Natural killer cell (primary cell): Measurements from ENCODE around the gene LIG3. TPM values are rescaled to one million over a fixed set of nuclear protein-coding genes. Genes with fewer than 3 reads are reported as not detected.
A peak's percentile ranks its signal among the peaks of the same experiment; 100 is the strongest.

ENCODE experiments used
- ATAC-seq, 3 donors: fragments of 150-1000 bp in 2 of 3; fragments of 200-7000 bp in 1 of 3; cut with Tn5 transposase; 1 replicate in 1 of 3; 2 replicates in 2 of 3; pipeline ENCODE4 v1.10.0; 2021; ENCODE audit warnings: mild to moderate bottlenecking in 2 of 3, moderate library complexity in 2 of 3
- DNase-seq, 2 donors: peaks; one replicate each; pipeline versions ENCODE4 v3.0.0 to v3.0.0-alpha.2; 2013 to 2021; ENCODE audit warnings: mixed read lengths in 1 of 2
- H3K27ac ChIP-seq: one replicate; pipeline ENCODE4 v1.5.1; 2013; ENCODE audit warnings: mild to moderate bottlenecking, low read length
- H3K27me3 ChIP-seq: one replicate; pipeline ENCODE4 v1.6.1; 2013; ENCODE audit warnings: low read length; ENCODE audit not compliant: control insufficient read depth, insufficient read depth
- H3K36me3 ChIP-seq: one replicate; pipeline ENCODE4 v1.6.1; 2013; ENCODE audit warnings: low read length; ENCODE audit not compliant: control insufficient read depth, insufficient read depth
- H3K4me1 ChIP-seq: one replicate; pipeline ENCODE4 v1.6.1; 2013; ENCODE audit warnings: low read length; ENCODE audit not compliant: control insufficient read depth, insufficient read depth
- H3K4me3 ChIP-seq: one replicate; pipeline ENCODE4 v1.5.1; 2013; ENCODE audit warnings: low read length
- H3K9me3 ChIP-seq: one replicate; pipeline ENCODE4 v1.6.1; 2013; ENCODE audit warnings: low read length; ENCODE audit not compliant: control insufficient read depth, insufficient read depth
- H3K27ac Mint-ChIP-seq, 2 donors: one replicate each; pipeline ENCODE4 v1.8.0; 2022; ENCODE audit warnings: mild to moderate bottlenecking in 2 of 2, mixed read lengths in 2 of 2, moderate library complexity in 1 of 2
- H3K27me3 Mint-ChIP-seq, 2 donors: one replicate each; pipeline ENCODE4 v1.8.0; 2022; ENCODE audit warnings: low read depth in 2 of 2, mixed read lengths in 2 of 2
- H3K36me3 Mint-ChIP-seq: one replicate; pipeline ENCODE4 v1.8.0; 2022; ENCODE audit warnings: mixed read lengths
- H3K4me1 Mint-ChIP-seq, 2 donors: one replicate each; pipeline ENCODE4 v1.8.0; 2022; ENCODE audit warnings: mixed read lengths in 2 of 2
- H3K4me3 Mint-ChIP-seq: one replicate; pipeline ENCODE4 v1.8.0; 2022; ENCODE audit warnings: mild to moderate bottlenecking, moderate library complexity, mixed read lengths
- H3K9me3 Mint-ChIP-seq, 2 donors: one replicate each; pipeline ENCODE4 v1.8.0; 2022; ENCODE audit warnings: mixed read lengths in 2 of 2
- CTCF ChIP-seq: fragments of 200-600 bp; IDR thresholded peaks from one replicate; pipeline ENCODE4 v1.8.0; 2022; ENCODE audit warnings: antibody characterized with exemption
- WGBS: methylation state at CpG from one replicate; pipeline ENCODE4 v1.1.7; 2013; ENCODE audit warnings: missing lambda C conversion rate; ENCODE audit not compliant: insufficient coverage; 5-methylcytosine and 5-hydroxymethylcytosine counted together
- intact Hi-C: fragments of 100-400 bp; cut with micrococcal nuclease; formaldehyde crosslinking; loops from one replicate; pipeline ENCODE4 v1.14.2; 2022
- total RNA-seq, 4 donors: library from RNA; stranded (reverse); fragments of 120-200 nt in 1 of 4; gene quantifications; one replicate each; pipeline versions ENCODE4 v1.2.3 to v1.2.4, GENCODE V29; 2013 to 2022

Gene LIG3
- total RNA-seq, 3 donors from 2014 or later (not counting 1 experiment from before 2014, with no cell fraction given) = 70.2 to 83.7 (median 72.0) TPM

DNA sequence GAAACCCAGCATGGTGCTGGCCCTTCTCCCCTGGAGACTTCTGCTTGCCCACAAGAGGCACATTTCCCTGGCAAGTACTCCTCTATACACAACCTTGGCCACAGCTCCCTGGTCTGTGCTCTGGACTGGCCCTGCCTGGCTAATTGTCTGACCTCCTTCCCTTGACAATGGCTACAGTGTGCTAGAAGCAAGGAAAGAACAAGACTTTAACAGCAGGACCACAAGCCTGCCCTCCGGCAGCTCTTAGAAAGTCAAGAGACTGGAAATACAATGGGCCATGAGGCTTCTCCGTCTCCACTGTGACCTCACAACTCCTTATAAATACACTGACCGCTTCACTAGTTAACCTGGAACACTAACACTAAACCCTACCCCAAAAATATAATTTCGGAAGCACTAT is 36.7 kb downstream of the LIG3 start:
- Mint-ChIP-seq H3K4me3 (no peak overlapping the region), H3K27me3 (no peaks in the 10 kb centered on the region), H3K4me1 (peaks cover 12 to 19% of the 10 kb centered on the region in 2 donors), H3K36me3 (no peaks in the 10 kb centered on the region), H3K27ac (peak overlapping the region in 1 of 2 donors; percentile 51), H3K9me3 (no peaks in the 10 kb centered on the region)
- no peak overlapping the region for H3K4me3 ChIP-seq
- intact Hi-C loops = no loop called here
- H3K9me3 ChIP-seq = no peaks in the 10 kb centered on the region
- H3K36me3 ChIP-seq = peaks cover 72% of the 10 kb centered on the region
- H3K4me1 ChIP-seq = peaks cover 7% of the 10 kb centered on the region
- DNase-seq (no peak), ATAC-seq (no peak)
- H3K27ac ChIP-seq = no peak overlapping the region
- WGBS = over 99% methylated on average over 4 of the region's 4 CpGs
- no peaks in the 10 kb centered on the region for H3K27me3 ChIP-seq
- no peak for TF ChIP-seq CTCF

- DNase-seq (no peak), ATAC-seq (no peak)
- no peak for TF ChIP-seq CTCF
- Mint-ChIP-seq H3K27me3 (no peaks in the 10 kb centered on the region), H3K4me3 (no peak overlapping the region), H3K9me3 (no peaks in the 10 kb centered on the region), H3K4me1 (peaks cover 30 to 37% of the 10 kb centered on the region in 2 donors), H3K36me3 (no peaks in the 10 kb centered on the region), H3K27ac (peak overlapping the region in 1 of 2 donors; percentile 22)
- Histone ChIP-seq H3K36me3 (peaks cover 56% of the 10 kb centered on the region), H3K4me1 (peaks cover 23% of the 10 kb centered on the region), H3K27me3 (no peaks in the 10 kb centered on the region), H3K9me3 (no peaks in the 10 kb centered on the region), H3K4me3 (no peak overlapping the region), H3K27ac (no peak overlapping the region)
- WGBS = 85% methylated on average over 2 of the region's 2 CpGs
- intact Hi-C loops = no loop called here
These were observed 38.5 kb downstream of the LIG3 start for GRCh38 chr17:35018814-35019213.

DNA sequence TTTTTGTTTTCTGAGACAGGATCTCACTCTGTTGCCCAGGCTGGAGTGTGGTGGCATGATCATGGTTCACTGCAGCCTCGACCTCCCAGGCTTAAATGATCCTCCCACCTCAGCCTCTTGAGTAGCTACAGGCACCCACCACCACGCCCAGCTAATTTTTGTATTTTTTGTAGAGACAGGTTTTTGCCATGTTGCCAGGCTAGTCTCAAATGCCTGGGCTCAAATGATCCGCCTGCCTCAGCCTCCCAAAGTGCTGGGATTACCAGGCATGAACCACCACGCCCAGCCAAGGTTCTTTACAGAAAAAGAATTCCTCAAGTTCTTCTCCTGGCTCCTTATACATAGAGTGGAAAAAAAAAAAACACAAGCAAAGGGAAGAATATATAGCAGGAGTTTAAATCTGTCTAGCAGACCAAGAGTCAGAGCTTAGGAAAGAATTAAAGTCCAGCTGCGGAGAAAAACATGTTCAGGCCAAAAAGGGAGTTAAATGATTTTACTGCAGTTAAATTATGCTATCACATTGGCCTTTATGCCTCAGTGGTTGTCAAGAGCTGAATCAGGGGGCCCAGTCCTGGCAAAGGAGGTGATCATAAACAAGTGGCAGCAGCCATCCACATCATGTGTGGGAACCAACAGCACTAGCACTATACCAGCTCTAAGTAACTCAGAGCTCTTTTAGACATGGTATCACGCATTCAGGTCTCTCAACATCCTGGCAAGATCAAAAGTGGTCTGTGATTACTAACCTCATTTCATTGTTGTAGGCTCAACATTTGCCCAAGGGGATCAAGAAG is 39.3 kb downstream of the LIG3 start:
- Mint-ChIP-seq H3K27me3 (no peaks in the 10 kb centered on the region), H3K4me1 (peaks cover 31 to 38% of the 10 kb centered on the region in 2 donors), H3K27ac (peak overlapping the region; percentile 99), H3K36me3 (no peaks in the 10 kb centered on the region), H3K4me3 (no peak overlapping the region), H3K9me3 (no peaks in the 10 kb centered on the region)
- no peak for TF ChIP-seq CTCF
- intact Hi-C loops = no loop called here
- no peak for DNase-seq
- ATAC-seq = no peak
- peak overlapping the region; percentile 19 for H3K27ac ChIP-seq
- no peak overlapping the region for H3K4me3 ChIP-seq
- WGBS = 99% methylated on average over 6 of the region's 6 CpGs
- no peaks in the 10 kb centered on the region for H3K27me3 ChIP-seq
- peaks cover 51% of the 10 kb centered on the region for H3K36me3 ChIP-seq
- no peaks in the 10 kb centered on the region for H3K9me3 ChIP-seq
- H3K4me1 ChIP-seq = peaks cover 25% of the 10 kb centered on the region
